Esophagus (tissue), 2 donors: ENCODE measurements around the gene DDN. TPM values are rescaled to one million over a fixed set of nuclear protein-coding genes. Genes with fewer than 3 reads are reported as not detected.

Experiments used
- H3K27ac ChIP-seq, 2 donors: one replicate each; pipeline ENCODE4 v1.5.1; 2013; ENCODE audit warnings: low read depth in 2 of 2, mild to moderate bottlenecking in 2 of 2, inconsistent platforms in 1 of 2, low read length in 1 of 2, moderate library complexity in 1 of 2
- H3K27me3 ChIP-seq, 2 donors: one replicate each; pipeline ENCODE4 v1.6.1; 2013; ENCODE audit warnings: low read length in 2 of 2, control low read depth in 1 of 2, mild to moderate bottlenecking in 1 of 2; ENCODE audit not compliant: insufficient read depth in 2 of 2, control insufficient read depth in 1 of 2
- H3K36me3 ChIP-seq, 2 donors: one replicate each; pipeline ENCODE4 v1.6.1; 2013; ENCODE audit warnings: low read length in 1 of 2; ENCODE audit not compliant: control insufficient read depth in 2 of 2, insufficient read depth in 2 of 2
- H3K4me1 ChIP-seq, 2 donors: one replicate each; pipeline ENCODE4 v1.6.1; 2013; ENCODE audit warnings: low read length in 1 of 2; ENCODE audit not compliant: control insufficient read depth in 2 of 2, insufficient read depth in 2 of 2
- H3K4me3 ChIP-seq, 2 donors: one replicate each; pipeline ENCODE4 v1.5.1; 2013; ENCODE audit warnings: low read length in 2 of 2, mild to moderate bottlenecking in 2 of 2, low read depth in 1 of 2, moderate library complexity in 1 of 2
- H3K9me3 ChIP-seq, 2 donors: one replicate each; pipeline ENCODE4 v1.6.1; 2013; ENCODE audit warnings: mild to moderate bottlenecking in 2 of 2, low read depth in 1 of 2, low read length in 1 of 2, moderate library complexity in 1 of 2; ENCODE audit not compliant: control insufficient read depth in 2 of 2, insufficient read depth in 1 of 2
- WGBS, 2 donors: extraction: QIAGEN DNeasy Blood & Tissue Kit; methylation state at CpG; one replicate each; pipeline ENCODE4 v1.1.7; 2013; 5-methylcytosine and 5-hydroxymethylcytosine counted together
- polyA plus RNA-seq, 2 donors: library from polyadenylated mRNA; stranded (reverse); fragments of 200-250 nt; gene quantifications; one replicate each; pipeline ENCODE4 v1.2.3, GENCODE V29; 2013
- donor health status: healthy with polysubstance abuse.
- donor health status: Bipolar disorder and iron deficiency.

Gene DDN
- polyA plus RNA-seq: under 1 TPM; 0.12 to 0.29 TPM

DNA sequence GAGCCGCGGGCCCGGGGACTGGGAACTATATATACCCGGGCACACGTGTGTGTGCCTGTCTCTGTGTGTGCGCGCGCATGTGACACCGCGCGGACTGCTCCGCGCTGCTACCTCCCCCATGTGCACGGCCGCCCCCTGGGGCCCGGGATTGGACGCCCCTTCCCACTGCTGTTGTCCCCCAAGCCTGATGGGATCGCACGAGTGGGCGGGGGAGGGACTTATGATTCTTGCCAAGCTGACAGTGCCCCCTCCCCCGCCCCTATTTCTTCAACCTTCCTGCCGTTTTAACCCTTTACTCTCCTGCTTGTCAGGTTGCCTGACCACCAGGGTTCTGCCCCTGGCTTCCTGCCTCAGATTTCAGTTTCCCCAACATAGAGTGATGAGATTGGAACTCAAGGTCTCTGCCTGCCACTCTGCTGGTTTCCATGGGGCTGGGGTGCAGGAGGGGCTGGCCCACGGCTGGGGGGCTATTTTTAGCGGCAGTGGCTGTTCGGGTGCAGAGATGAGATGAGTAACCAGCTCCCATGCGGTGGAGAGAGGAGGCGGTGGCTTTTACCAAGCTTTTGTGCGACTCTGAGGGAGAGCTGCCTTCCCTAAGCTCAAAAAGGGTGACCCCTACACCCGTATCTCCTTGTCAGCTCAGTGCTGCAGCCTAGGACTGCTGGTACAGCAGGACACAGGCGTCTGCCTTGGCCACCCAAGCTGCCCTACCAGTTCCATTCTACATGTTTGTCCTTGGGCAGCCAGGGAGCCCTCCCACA lies at the start of gene DDN:
DDN (minus strand) TSS at position 5 of the 761 bp plus-strand sequence. CDS start 88 bp downstream, outside the sequence.
- Histone ChIP-seq H3K27ac (no peak within 1 kb of the TSS), H3K9me3 (no peaks in the 10 kb centered on the region), H3K36me3 (peaks cover 8 to 24% of the 10 kb centered on the region in 2 donors), H3K27me3 (peaks cover 0 to 5% of the 10 kb centered on the region in 2 donors), H3K4me3 (peak within 1 kb of the TSS; percentile 28 to 45), H3K4me1 (peaks cover 11 to 24% of the 10 kb centered on the region in 2 donors)
- WGBS, 2 donors: 2 to 4% methylated on average over 28 to 30 of the region's 30 CpGs

- Histone ChIP-seq H3K4me1 (peaks cover 0 to 6% of the 10 kb centered on the region in 2 donors), H3K27me3 (no peaks in the 10 kb centered on the region), H3K9me3 (no peaks in the 10 kb centered on the region), H3K4me3 (no peak overlapping the region), H3K27ac (no peak overlapping the region), H3K36me3 (peaks cover 39 to 84% of the 10 kb centered on the region in 2 donors)
- WGBS, 2 donors: 89 to 94% methylated on average over 10 of the region's 10 CpGs
Measured at GRCh38 chr12:49048953-49049352, 49.8 kb upstream of the DDN start.

GRCh38 chr12:49046129-49046895 lies 47.1 kb upstream of the DDN start:
- H3K9me3 ChIP-seq: no peaks in the 10 kb centered on the region
- no peaks in the 10 kb centered on the region for H3K27me3 ChIP-seq
- peaks cover 43 to 84% of the 10 kb centered on the region in 2 donors for H3K36me3 ChIP-seq
- no peak overlapping the region for H3K27ac ChIP-seq
- no peaks in the 10 kb centered on the region for H3K4me1 ChIP-seq
- H3K4me3 ChIP-seq: no peak overlapping the region
- WGBS, 2 donors: 90% methylated on average over 12 of the region's 12 CpGs

DNA sequence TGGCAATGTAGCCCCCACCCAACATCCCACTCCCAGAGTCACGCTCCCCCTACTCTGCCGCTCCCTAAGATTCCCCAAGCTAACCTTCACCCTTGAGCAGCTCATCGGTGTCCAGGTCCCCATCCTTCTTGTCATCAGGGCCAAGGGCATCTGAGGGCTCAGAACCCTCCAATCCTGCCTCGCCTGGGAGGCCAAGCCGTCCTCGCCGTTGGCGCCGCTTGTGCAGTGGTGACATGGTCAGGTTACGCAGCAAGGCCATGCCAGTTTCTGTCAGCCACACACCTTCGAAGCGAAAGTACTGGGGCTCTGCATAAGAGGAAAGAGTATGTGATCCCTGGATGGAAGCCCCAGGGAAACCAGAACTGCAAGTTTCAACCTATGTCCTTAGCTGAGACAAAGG lies 45.5 kb upstream of the DDN start:
- no peaks in the 10 kb centered on the region for H3K27me3 ChIP-seq
- peak overlapping the region in 1 of 2 donors; percentile 5 for H3K27ac ChIP-seq
- WGBS, 2 donors: 96 to 98% methylated on average over 12 of the region's 12 CpGs
- peaks cover 56 to 82% of the 10 kb centered on the region in 2 donors for H3K36me3 ChIP-seq
- no peak overlapping the region for H3K4me3 ChIP-seq
- H3K4me1 ChIP-seq: no peaks in the 10 kb centered on the region
- H3K9me3 ChIP-seq: no peaks in the 10 kb centered on the region

DNA sequence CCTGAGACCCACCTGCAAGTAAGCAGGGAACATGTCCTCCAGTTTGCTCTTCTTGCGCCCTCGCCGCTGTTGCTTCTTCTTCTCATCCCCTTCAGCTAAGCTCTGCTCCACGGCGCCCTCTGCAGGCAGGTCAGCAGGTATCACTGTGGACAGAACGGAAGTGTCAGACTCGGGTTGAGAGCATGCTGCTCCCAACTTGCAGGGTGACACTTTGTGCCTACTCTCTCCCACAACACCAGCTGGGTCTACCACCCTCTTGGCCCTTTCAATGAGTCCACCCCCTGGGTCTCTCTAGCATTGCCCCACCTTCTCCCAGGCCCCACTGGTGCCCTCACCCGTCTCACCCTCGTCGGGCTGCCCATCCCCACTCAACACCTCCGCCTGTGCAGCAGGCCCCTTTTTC lies 44.7 kb upstream of the DDN start:
- Histone ChIP-seq H3K4me1 (no peaks in the 10 kb centered on the region), H3K9me3 (no peaks in the 10 kb centered on the region), H3K36me3 (peaks cover 59 to 82% of the 10 kb centered on the region in 2 donors), H3K4me3 (no peak overlapping the region), H3K27ac (no peak overlapping the region), H3K27me3 (no peaks in the 10 kb centered on the region)
- 55 to 59% methylated on average over 11 of the region's 11 CpGs for WGBS, 2 donors

DNA sequence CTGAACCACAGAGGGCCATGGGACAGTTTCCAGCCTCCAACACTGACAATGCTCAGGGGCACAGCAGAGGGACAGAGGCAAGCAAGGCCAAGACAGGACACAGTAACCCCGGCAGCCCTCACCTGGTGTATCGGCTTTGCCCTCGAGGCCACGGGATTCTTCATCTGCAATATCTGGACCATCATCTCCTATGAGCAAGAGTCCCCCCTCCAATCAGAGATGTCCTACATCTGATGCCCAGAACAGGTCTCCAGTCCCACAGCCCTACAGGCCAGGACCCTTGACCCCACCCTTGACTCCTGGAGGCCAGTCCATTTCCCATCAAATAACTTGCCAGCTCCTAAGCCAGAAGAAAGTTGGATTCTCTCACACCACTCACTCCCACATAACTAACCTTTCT lies 44.1 kb upstream of the DDN start:
- Histone ChIP-seq H3K4me3 (no peak overlapping the region), H3K36me3 (peaks cover 55 to 83% of the 10 kb centered on the region in 2 donors), H3K27me3 (no peaks in the 10 kb centered on the region), H3K9me3 (no peaks in the 10 kb centered on the region), H3K4me1 (no peaks in the 10 kb centered on the region), H3K27ac (no peak overlapping the region)
- 90 to 97% methylated on average over 4 of the region's 4 CpGs for WGBS, 2 donors

- H3K4me3 ChIP-seq: no peak overlapping the region
- H3K27me3 ChIP-seq: no peaks in the 10 kb centered on the region
- H3K9me3 ChIP-seq: no peaks in the 10 kb centered on the region
- H3K36me3 ChIP-seq: peaks cover 59 to 89% of the 10 kb centered on the region in 2 donors
- WGBS, 2 donors: 84 to 87% methylated on average over 18 of the region's 18 CpGs
- no peaks in the 10 kb centered on the region for H3K4me1 ChIP-seq
- H3K27ac ChIP-seq: no peak overlapping the region
Measured at GRCh38 chr12:49041881-49042484, 42.8 kb upstream of the DDN start.

DNA sequence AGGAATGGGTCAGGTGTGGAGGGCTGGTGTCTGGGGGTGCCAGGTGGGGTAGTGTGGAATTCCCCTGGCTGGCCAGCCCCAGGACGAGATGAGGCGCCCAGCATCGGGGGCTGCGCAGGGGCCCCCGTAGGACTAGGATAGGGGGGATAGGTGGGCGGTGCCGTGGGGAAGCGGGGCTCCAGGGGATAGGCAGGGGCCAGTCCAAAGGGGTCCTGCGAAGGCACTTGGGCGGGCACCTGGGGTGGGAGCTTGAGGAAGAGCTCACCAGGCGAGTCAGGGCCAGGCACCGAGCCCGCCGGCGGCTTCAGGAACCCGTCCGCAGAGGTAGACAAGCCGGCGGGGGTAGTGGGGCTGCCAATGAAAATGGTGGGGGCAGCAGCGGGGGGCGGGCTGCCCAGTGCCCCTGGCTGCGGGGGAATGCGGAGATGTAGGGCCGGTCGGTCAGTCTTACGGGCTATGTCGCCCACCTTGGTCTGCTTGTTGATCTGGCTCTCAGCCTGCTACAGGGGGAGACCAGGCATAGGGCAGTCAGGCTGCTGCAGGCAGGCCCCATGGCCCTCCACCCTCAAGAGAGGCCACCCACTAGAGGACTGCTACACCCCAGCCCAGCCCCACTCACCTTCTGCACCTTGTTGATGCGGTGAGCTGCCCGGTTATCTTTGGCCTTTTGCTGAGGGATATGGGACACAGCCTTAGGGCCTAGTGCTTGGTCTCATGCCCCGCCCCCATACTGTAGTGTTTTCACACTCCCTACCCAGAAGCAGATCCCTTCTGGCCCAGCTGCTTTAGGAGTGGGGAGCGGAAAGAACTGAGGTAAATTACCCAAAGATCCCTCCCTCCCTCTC lies 42.1 kb upstream of the DDN start:
- 92 to 94% methylated on average over 26 to 31 of the region's 31 CpGs for WGBS, 2 donors
- no peak overlapping the region for H3K4me3 ChIP-seq
- no peaks in the 10 kb centered on the region for H3K9me3 ChIP-seq
- H3K27me3 ChIP-seq: no peaks in the 10 kb centered on the region
- H3K4me1 ChIP-seq: no peaks in the 10 kb centered on the region
- no peak overlapping the region for H3K27ac ChIP-seq
- peaks cover 57 to 86% of the 10 kb centered on the region in 2 donors for H3K36me3 ChIP-seq

GRCh38 chr12:49040364-49040855 lies 41.2 kb upstream of the DDN start:
- H3K4me1 ChIP-seq: no peaks in the 10 kb centered on the region
- no peak overlapping the region for H3K4me3 ChIP-seq
- WGBS, 2 donors: 96% methylated on average over 14 of the region's 14 CpGs
- H3K9me3 ChIP-seq: no peaks in the 10 kb centered on the region
- no peaks in the 10 kb centered on the region for H3K27me3 ChIP-seq
- peaks cover 52 to 79% of the 10 kb centered on the region in 2 donors for H3K36me3 ChIP-seq
- H3K27ac ChIP-seq: no peak overlapping the region
